Sigmoid colon (tissue), 7 donors: ENCODE measurements around the gene ANGPTL4. TPM values are rescaled to one million over a fixed set of nuclear protein-coding genes. Genes with fewer than 3 reads are reported as not detected.
A peak's percentile ranks its signal among the peaks of the same experiment; 100 is the strongest.

Experiments used
- DNase-seq: peaks from one replicate; pipeline ENCODE4 v3.0.0-alpha.2; 2019
- H3K27ac ChIP-seq, 4 donors: fragments of 200-600 bp; sonication (generic); one replicate each; pipeline ENCODE4 v1.5.1; 2016 to 2019; ENCODE audit warnings: mild to moderate bottlenecking in 1 of 4
- H3K27me3 ChIP-seq, 3 donors: fragments of 200-600 bp; sonication (generic); one replicate each; pipeline ENCODE4 v1.5.1; 2019; ENCODE audit warnings: mild to moderate bottlenecking in 1 of 3
- H3K36me3 ChIP-seq, 4 donors: fragments of 200-600 bp; sonication (generic); one replicate each; pipeline ENCODE4 v1.5.1; 2016 to 2019
- H3K4me1 ChIP-seq, 4 donors: fragments of 200-600 bp; sonication (generic); one replicate each; pipeline ENCODE4 v1.5.1; 2017 to 2019
- H3K4me3 ChIP-seq, 4 donors: fragments of 200-600 bp; sonication (generic); one replicate each; pipeline ENCODE4 v1.5.1; 2017 to 2019; ENCODE audit warnings: mild to moderate bottlenecking in 2 of 4, moderate library complexity in 1 of 4
- H3K9me3 ChIP-seq, 4 donors: fragments of 200-600 bp in 3 of 4; sonication (generic) in 3 of 4; one replicate each; pipeline versions ENCODE4 v1.5.1 to v1.6.1; 2013 to 2019
- CTCF ChIP-seq, 4 experiments: fragments of 450-650 bp in 3 of 4; fragments of 200-600 bp in 1 of 4; IDR thresholded peaks; one replicate each; pipeline ENCODE4 v1.5.1; 2016 to 2019; ENCODE audit warnings: antibody characterized with exemption in 4 of 4, mild to moderate bottlenecking in 3 of 4, moderate library complexity in 2 of 4
- EP300 ChIP-seq, 4 donors: sonication (generic); formaldehyde crosslinking; IDR thresholded peaks; one replicate each; pipeline ENCODE4 v1.6.1; 2017; ENCODE audit warnings: antibody characterized with exemption in 4 of 4
- POLR2A ChIP-seq, 2 donors: fragments of 450-650 bp; IDR thresholded peaks; one replicate each; pipeline ENCODE4 v1.6.1; 2016; ENCODE audit warnings: antibody characterized with exemption in 2 of 2, mild to moderate bottlenecking in 2 of 2, moderate library complexity in 2 of 2
- POLR2AphosphoS5 ChIP-seq, 4 donors: sonication (generic); formaldehyde crosslinking; IDR thresholded peaks; one replicate each; pipeline ENCODE4 v1.6.1; 2017; ENCODE audit warnings: antibody characterized with exemption in 4 of 4
- WGBS, 2 donors: extraction: QIAGEN DNeasy Blood & Tissue Kit; methylation state at CpG; one replicate each; pipeline ENCODE4 v1.1.7; 2013; 5-methylcytosine and 5-hydroxymethylcytosine counted together
- intact Hi-C: fragments of 100-400 bp; cut with DNase I; formaldehyde crosslinking; loops from one replicate; pipeline ENCODE4 v1.15.1; 2023
- polyA plus RNA-seq, 3 donors: library from polyadenylated mRNA; stranded (reverse); fragments of 200-250 nt; gene quantifications; one replicate each; pipeline ENCODE4 v1.2.3, GENCODE V29; 2013
- total RNA-seq, 4 donors: library from RNA; depleted of rRNA; stranded (reverse); fragments of >200 nt; gene quantifications; one replicate each; pipeline ENCODE4 v1.1.0, GENCODE V29; 2016
- donor health status: healthy with polysubstance abuse.
- donor health status: Bipolar disorder and iron deficiency.
- donor health status: healthy.

Gene ANGPTL4
- total and polyA plus RNA-seq, 7 donors: 2.3 to 31.6 (median 10.3) TPM

GRCh38 chr19:8390617-8390981, 26.6 kb downstream of the ANGPTL4 start:
- Histone ChIP-seq H3K27ac (peak overlapping the region; percentile 99 to 100 (median 100)), H3K36me3 (no peaks in the 10 kb centered on the region), H3K4me3 (peak overlapping the region; percentile 55 to 100 (median 92)), H3K4me1 (peaks cover 4 to 50% (median 44%) of the 10 kb centered on the region in 4 donors), H3K9me3 (no peaks in the 10 kb centered on the region), H3K27me3 (no peaks in the 10 kb centered on the region)
- TF ChIP-seq EP300 (IDR thresholded peaks at IDR 0.05) (no peak), POLR2AphosphoS5 (IDR thresholded peaks at IDR 0.05) (peak in 2 of 4 donors; percentile 60 to 66), POLR2A (IDR thresholded peaks at IDR 0.05) (peak in 1 of 2 donors; percentile 18), CTCF (IDR thresholded peaks at IDR 0.05) (no peak)
- intact Hi-C loops: loop anchor here (1.0 kb wide), 1 partner anchor 28 kb away; no protein-coding TSS in a partner anchor
- 0 to 1% methylated on average over 28 of the region's 28 CpGs for WGBS, 2 donors
- peak; percentile 98 for DNase-seq

GRCh38 chr19:8391198-8392016, 27.5 kb downstream of the ANGPTL4 start:
- H3K27me3 ChIP-seq: no peaks in the 10 kb centered on the region
- peak overlapping the region in 2 of 4 donors; percentile 84 to 100 for H3K4me3 ChIP-seq
- TF ChIP-seq POLR2AphosphoS5 (IDR thresholded peaks at IDR 0.05) (no peak), CTCF (IDR thresholded peaks at IDR 0.05) (no peak), EP300 (IDR thresholded peaks at IDR 0.05) (no peak), POLR2A (IDR thresholded peaks at IDR 0.05) (no peak)
- H3K4me1 ChIP-seq: peaks cover 4 to 54% (median 47%) of the 10 kb centered on the region in 4 donors
- H3K9me3 ChIP-seq: no peaks in the 10 kb centered on the region
- intact Hi-C loops: no loop called here
- H3K36me3 ChIP-seq: no peaks in the 10 kb centered on the region
- 70 to 76% methylated on average over 23 of the region's 23 CpGs for WGBS, 2 donors
- peak; percentile 69 for DNase-seq
- H3K27ac ChIP-seq: peak overlapping the region; percentile 99 to 100 (median 100)

DNA sequence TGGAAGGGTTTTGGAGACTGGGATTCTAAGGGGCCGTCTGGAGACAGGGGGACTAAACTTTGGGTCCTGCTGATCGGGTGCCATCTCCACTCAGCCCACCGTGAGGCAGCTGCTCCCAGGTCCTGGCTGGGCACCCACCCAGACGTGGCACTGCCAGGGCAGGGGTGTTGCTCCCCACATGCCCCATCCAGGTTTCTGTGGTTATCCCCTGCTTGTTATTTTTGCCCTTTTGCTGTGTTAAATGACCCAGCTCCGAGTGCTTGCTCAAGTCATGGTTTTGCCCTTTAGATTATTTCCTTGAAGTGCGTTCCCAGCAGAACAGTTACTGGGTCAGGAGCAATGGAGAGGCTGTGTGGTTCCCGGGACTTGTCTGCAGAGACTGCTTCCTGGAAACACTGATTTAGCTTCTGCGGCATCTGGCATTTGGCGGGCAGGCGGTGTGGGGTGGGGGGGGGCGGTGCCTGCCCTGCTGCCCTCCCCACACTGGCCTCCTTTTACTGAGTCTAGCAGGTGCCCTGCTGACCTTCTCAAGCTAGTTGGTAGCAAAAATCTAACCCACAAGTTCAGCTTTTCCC, 28.1 kb downstream of the ANGPTL4 start:
- DNase-seq: peak; percentile 83
- Histone ChIP-seq H3K4me1 (peaks cover 4 to 61% (median 54%) of the 10 kb centered on the region in 4 donors), H3K9me3 (no peaks in the 10 kb centered on the region), H3K36me3 (no peaks in the 10 kb centered on the region), H3K27ac (peak overlapping the region; percentile 99 to 100 (median 100)), H3K4me3 (peak overlapping the region in 1 of 4 donors; percentile 84), H3K27me3 (no peaks in the 10 kb centered on the region)
- intact Hi-C loops: no loop called here
- no peak for TF ChIP-seq CTCF (IDR thresholded peaks at IDR 0.05)
- peak; percentile 25 to 80 (median 44) for TF ChIP-seq POLR2AphosphoS5 (IDR thresholded peaks at IDR 0.05)
- WGBS, 2 donors: 41 to 51% methylated on average over 11 of the region's 11 CpGs

DNA sequence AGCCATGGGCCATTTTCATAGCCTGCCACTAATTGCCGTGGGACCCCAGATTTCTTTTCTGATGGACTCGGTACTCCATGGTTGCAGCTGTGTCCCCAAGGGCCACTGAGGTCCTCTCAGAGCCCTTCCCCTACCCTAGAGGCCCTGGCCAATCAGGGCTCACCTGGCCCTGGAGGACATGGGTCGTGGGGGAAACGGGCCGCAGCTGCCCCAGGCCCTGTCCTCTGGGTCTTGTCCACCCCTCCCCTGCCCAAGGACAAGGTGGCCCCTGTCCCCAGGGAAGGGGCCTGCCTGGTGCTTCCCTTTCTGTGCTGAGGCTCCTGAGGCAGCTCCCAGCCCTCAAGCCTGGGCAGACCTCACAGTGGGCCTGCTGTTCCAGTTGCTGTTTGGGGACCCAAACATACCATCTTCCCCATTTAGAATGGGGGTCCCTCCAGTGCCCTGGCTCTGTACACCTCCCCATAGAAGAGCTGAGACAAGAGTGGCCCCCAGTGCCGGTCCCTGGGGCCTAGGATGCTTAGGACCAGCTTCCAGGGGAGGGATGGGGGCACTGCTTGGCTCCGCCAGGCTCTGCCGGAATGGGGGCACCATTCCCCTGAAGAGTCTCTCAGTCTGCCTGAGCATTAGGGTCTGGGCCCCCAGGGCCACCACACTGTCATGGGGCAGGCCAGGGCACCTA, 29.4 kb downstream of the ANGPTL4 start:
- Histone ChIP-seq H3K27me3 (no peaks in the 10 kb centered on the region), H3K9me3 (no peaks in the 10 kb centered on the region), H3K36me3 (no peaks in the 10 kb centered on the region), H3K4me3 (no peak overlapping the region), H3K27ac (peak overlapping the region; percentile 99 to 100 (median 100)), H3K4me1 (peaks cover 4 to 73% (median 65%) of the 10 kb centered on the region in 4 donors)
- intact Hi-C loops: no loop called here
- DNase-seq: no peak
- 74 to 93% methylated on average over 8 of the region's 8 CpGs for WGBS, 2 donors
- TF ChIP-seq CTCF (IDR thresholded peaks at IDR 0.05) (no peak), POLR2A (IDR thresholded peaks at IDR 0.05) (no peak), EP300 (IDR thresholded peaks at IDR 0.05) (no peak), POLR2AphosphoS5 (IDR thresholded peaks at IDR 0.05) (no peak)
